CD14-positive monocyte (primary cell): ENCODE data around the gene GPHN. TPM values are rescaled to one million over a fixed set of nuclear protein-coding genes. Genes with fewer than 3 reads are reported as not detected.

Source experiments
- DNase-seq, 3 donors: peaks; one replicate each; pipeline ENCODE4 v3.0.0-alpha.2; 2011 to 2022
- H2AFZ ChIP-seq: 2 replicates; pipeline ENCODE4 v1.6.0; 2012; ENCODE audit warnings: mild to moderate bottlenecking, low read depth, low read length, inconsistent platforms; ENCODE audit not compliant: insufficient read depth, poor library complexity, severe bottlenecking
- H3K27ac ChIP-seq, 2 donors: 1 replicate in 1 of 2; 2 replicates in 1 of 2; pipeline ENCODE4 v1.5.1; 2012 to 2013; ENCODE audit warnings: low read length in 2 of 2, control low read depth in 1 of 2, inconsistent platforms in 1 of 2, low read depth in 1 of 2, mild to moderate bottlenecking in 1 of 2
- H3K27me3 ChIP-seq, 2 donors: one replicate each; pipeline versions ENCODE4 v1.6.0 to v1.6.1; 2011 to 2013; ENCODE audit warnings: low read length in 2 of 2; ENCODE audit not compliant: control insufficient read depth in 2 of 2, insufficient read depth in 2 of 2
- H3K36me3 ChIP-seq, 2 donors: replicated peaks in 1 of 2; 1 replicate in 1 of 2; 2 replicates in 1 of 2; pipeline versions ENCODE4 v1.5.1 to v1.6.1; 2012 to 2013; ENCODE audit warnings: low read length in 2 of 2, control low read depth in 1 of 2, inconsistent platforms in 1 of 2, mild to moderate bottlenecking in 1 of 2; ENCODE audit not compliant: insufficient read depth in 2 of 2, control insufficient read depth in 1 of 2
- H3K4me1 ChIP-seq, 2 donors: 1 replicate in 1 of 2; 2 replicates in 1 of 2; pipeline versions ENCODE4 v1.5.1 to v1.6.1; 2012 to 2013; ENCODE audit warnings: low read length in 2 of 2, control low read depth in 1 of 2, inconsistent platforms in 1 of 2, mild to moderate bottlenecking in 1 of 2, moderate library complexity in 1 of 2; ENCODE audit not compliant: insufficient read depth in 2 of 2, control insufficient read depth in 1 of 2
- H3K4me2 ChIP-seq: replicated peaks from 2 replicates; pipeline ENCODE3; 2012; ENCODE audit warnings: low read length, moderate library complexity, mild to moderate bottlenecking; ENCODE audit not compliant: poor library complexity, severe bottlenecking; ENCODE audit errors: extremely low read depth
- H3K4me3 ChIP-seq, 3 experiments: fragments of 200-600 bp in 1 of 3; sonication (generic) in 1 of 3; replicated peaks in 1 of 3; 1 replicate in 2 of 3; 2 replicates in 1 of 3; pipeline ENCODE4 v1.5.1; 2011 to 2013; ENCODE audit warnings: low read length in 3 of 3, mild to moderate bottlenecking in 3 of 3, control low read depth in 2 of 3, low read depth in 2 of 3, inconsistent platforms in 1 of 3, moderate library complexity in 1 of 3
- H3K79me2 ChIP-seq: 2 replicates; pipeline ENCODE4 v1.6.0; 2012; ENCODE audit warnings: mild to moderate bottlenecking, control low read depth, inconsistent platforms, low read length, moderate library complexity; ENCODE audit not compliant: insufficient read depth
- H3K9ac ChIP-seq: 2 replicates; pipeline ENCODE4 v1.6.0; 2017; ENCODE audit warnings: low read length, mild to moderate bottlenecking; ENCODE audit not compliant: insufficient read depth, poor library complexity, severe bottlenecking
- H3K9me3 ChIP-seq, 2 donors: replicated peaks in 1 of 2; 1 replicate in 1 of 2; 2 replicates in 1 of 2; pipeline versions ENCODE4 v1.5.1 to v1.6.1; 2012 to 2013; ENCODE audit warnings: low read length in 2 of 2, control low read depth in 1 of 2; ENCODE audit not compliant: control insufficient read depth in 1 of 2, insufficient read depth in 1 of 2
- H4K20me1 ChIP-seq: 2 replicates; pipeline ENCODE4 v1.6.0; 2012; ENCODE audit warnings: mild to moderate bottlenecking, low read length, control low read depth, moderate library complexity; ENCODE audit not compliant: insufficient read depth
- H3K27ac Mint-ChIP-seq, 7 donors: one replicate each; pipeline ENCODE4 v1.8.0; 2020; ENCODE audit warnings: mild to moderate bottlenecking in 7 of 7, mixed read lengths in 7 of 7, moderate library complexity in 6 of 7, inconsistent platforms in 2 of 7
- H3K27me3 Mint-ChIP-seq, 3 donors: one replicate each; pipeline ENCODE4 v1.8.0; 2021 to 2022; ENCODE audit warnings: low read depth in 3 of 3, mild to moderate bottlenecking in 3 of 3, mixed read lengths in 3 of 3, moderate library complexity in 3 of 3, inconsistent platforms in 1 of 3
- H3K36me3 Mint-ChIP-seq, 2 donors: one replicate each; pipeline ENCODE4 v1.8.0; 2020; ENCODE audit warnings: mixed read lengths in 2 of 2, inconsistent platforms in 1 of 2, mild to moderate bottlenecking in 1 of 2
- H3K4me1 Mint-ChIP-seq: one replicate; pipeline ENCODE4 v1.8.0; 2020; ENCODE audit warnings: mild to moderate bottlenecking, mixed read lengths
- H3K4me3 Mint-ChIP-seq, 2 donors: one replicate each; pipeline ENCODE4 v1.8.0; 2020; ENCODE audit warnings: mild to moderate bottlenecking in 2 of 2, mixed read lengths in 2 of 2, moderate library complexity in 1 of 2
- H3K9me3 Mint-ChIP-seq, 7 donors: one replicate each; pipeline ENCODE4 v1.8.0; 2020 to 2022; ENCODE audit warnings: mixed read lengths in 7 of 7, mild to moderate bottlenecking in 6 of 7, moderate library complexity in 6 of 7, inconsistent platforms in 2 of 7
- CTCF ChIP-seq: fragments of 200-600 bp; IDR thresholded peaks from one replicate; pipeline ENCODE4 v1.8.0; 2022; ENCODE audit warnings: antibody characterized with exemption, mild to moderate bottlenecking
- WGBS: methylation state at CpG from one replicate; pipeline ENCODE4 v1.1.5; 2013; ENCODE audit warnings: missing lambda C conversion rate; ENCODE audit not compliant: insufficient coverage; 5-methylcytosine and 5-hydroxymethylcytosine counted together
- intact Hi-C, 2 donors: fragments of 100-400 bp; cut with micrococcal nuclease; formaldehyde crosslinking; loops; one replicate each; pipeline versions ENCODE4 v1.15.0 to v1.15.1; 2023
- polyA plus RNA-seq, 3 donors: library from polyadenylated mRNA; depleted of rRNA in 1 of 3; unstranded in 2 of 3; stranded (reverse) in 1 of 3; fragments of 300-500 nt in 2 of 3; fragments of >200 nt in 1 of 3; fragmentation: Illumina TruSeq in 2 of 3; gene quantifications; 1 replicate in 2 of 3; 2 replicates in 1 of 3; pipeline ENCODE4 v1.2.3, GENCODE V29; 2012 to 2021

GPHN gene
- polyA plus RNA-seq, 3 donors = 1.9 to 3.1 (median 3.0) TPM

GRCh38 chr14:66619952-66620351 lies 112.0 kb downstream of the GPHN start:
- no peaks in the 10 kb centered on the region for H3K79me2 ChIP-seq
- H3K9me3 ChIP-seq = peaks cover 34 to 39% of the 10 kb centered on the region in 2 donors
- intact Hi-C loops = no loop called here
- H3K27ac ChIP-seq = no peak overlapping the region
- WGBS = 93% methylated on average over 2 of the region's 2 CpGs
- no peak overlapping the region for H3K4me2 ChIP-seq
- H3K36me3 ChIP-seq = no peaks in the 10 kb centered on the region
- Mint-ChIP-seq H3K36me3 (peaks cover 0 to 2% of the 10 kb centered on the region in 2 donors), H3K27me3 (no peaks in the 10 kb centered on the region), H3K27ac (no peak overlapping the region), H3K9me3 (peaks cover 15 to 56% (median 46%) of the 10 kb centered on the region in 7 donors), H3K4me3 (no peak overlapping the region), H3K4me1 (no peaks in the 10 kb centered on the region)
- H3K9ac ChIP-seq = no peak overlapping the region
- DNase-seq = no peak
- TF ChIP-seq CTCF = no peak
- H3K4me1 ChIP-seq = no peaks in the 10 kb centered on the region
- H3K4me3 ChIP-seq = no peak overlapping the region
- no peaks in the 10 kb centered on the region for H3K27me3 ChIP-seq
- no peak overlapping the region for H2AFZ ChIP-seq
- H4K20me1 ChIP-seq = no peaks in the 10 kb centered on the region

GRCh38 chr14:66623838-66624237 lies 115.9 kb downstream of the GPHN start:
- Histone ChIP-seq H3K27ac (no peak overlapping the region), H3K9ac (no peak overlapping the region), H3K4me1 (no peaks in the 10 kb centered on the region), H3K27me3 (no peaks in the 10 kb centered on the region), H3K36me3 (no peaks in the 10 kb centered on the region), H2AFZ (no peak overlapping the region), H3K4me2 (no peak overlapping the region), H3K4me3 (no peak overlapping the region), H3K9me3 (peaks cover 12 to 17% of the 10 kb centered on the region in 2 donors), H3K79me2 (no peaks in the 10 kb centered on the region), H4K20me1 (no peaks in the 10 kb centered on the region)
- Mint-ChIP-seq H3K4me1 (no peaks in the 10 kb centered on the region), H3K27me3 (no peaks in the 10 kb centered on the region), H3K36me3 (peaks cover 0 to 2% of the 10 kb centered on the region in 2 donors), H3K27ac (no peak overlapping the region), H3K4me3 (no peak overlapping the region), H3K9me3 (peaks cover 2 to 27% (median 22%) of the 10 kb centered on the region in 7 donors)
- 100% methylated on average over 1 of the region's 4 CpGs for WGBS
- DNase-seq = no peak
- intact Hi-C loops = no loop called here
- TF ChIP-seq CTCF = no peak
